Neural cell (in vitro differentiated cells): ENCODE measurements around the gene TMEM132C. TPM values are rescaled to one million over a fixed set of nuclear protein-coding genes. Genes with fewer than 3 reads are reported as not detected.

Experiments used
- H2AFZ ChIP-seq: fragments of 200-600, 300-800 bp; sonication (generic), shearing (Covaris generic); 2 replicates; pipeline ENCODE4 v1.6.0; 2014; ENCODE audit warnings: low read depth, mild to moderate bottlenecking, antibody characterized with exemption, low read length, moderate library complexity
- H3F3A ChIP-seq: fragments of 200-600 bp; shearing (Covaris generic); 2 replicates; pipeline ENCODE4 v1.6.1; 2016; ENCODE audit warnings: mild to moderate bottlenecking, moderate library complexity, mixed read lengths, antibody characterized with exemption, low read length; ENCODE audit not compliant: insufficient read depth, poor library complexity, severe bottlenecking
- H3K27ac ChIP-seq: fragments of 200-600, 300-800 bp; sonication (generic), shearing (Covaris generic); 2 replicates; pipeline ENCODE4 v1.5.1; 2014; ENCODE audit warnings: mild to moderate bottlenecking, low read length, moderate library complexity
- H3K27me3 ChIP-seq: fragments of 300-800, 200-600 bp; sonication (generic), shearing (Covaris generic); 2 replicates; pipeline ENCODE4 v1.6.0; 2014; ENCODE audit warnings: mild to moderate bottlenecking, low read depth, low read length, moderate library complexity; ENCODE audit not compliant: insufficient read depth
- H3K36me3 ChIP-seq: fragments of 300-800, 200-600 bp; sonication (generic), shearing (Covaris generic); 2 replicates; pipeline ENCODE4 v1.5.1; 2014; ENCODE audit warnings: mild to moderate bottlenecking, antibody characterized with exemption, low read length, moderate library complexity; ENCODE audit not compliant: insufficient read depth
- H3K4me2 ChIP-seq: fragments of 300-800, 200-600 bp; sonication (generic), shearing (Covaris generic); 2 replicates; pipeline ENCODE4 v1.6.0; 2014; ENCODE audit warnings: mild to moderate bottlenecking, low read length
- H3K4me3 ChIP-seq: fragments of 300-800, 200-600 bp; sonication (generic), shearing (Covaris generic); 2 replicates; pipeline ENCODE4 v1.5.1; 2014; ENCODE audit warnings: mild to moderate bottlenecking, low read length, moderate library complexity
- H3K79me2 ChIP-seq: fragments of 200-600 bp; shearing (Covaris generic); replicated peaks from 2 replicates; pipeline ENCODE4 v1.6.0; 2014; ENCODE audit warnings: mild to moderate bottlenecking, low read length, moderate library complexity; ENCODE audit not compliant: insufficient read depth
- H3K9ac ChIP-seq: fragments of 300-800, 200-600 bp; sonication (generic), shearing (Covaris generic); 2 replicates; pipeline ENCODE4 v1.6.1; 2016; ENCODE audit warnings: mild to moderate bottlenecking, low read length, mixed read lengths
- H3K9me2 ChIP-seq: fragments of 200-600 bp; shearing (Covaris generic); 2 replicates; pipeline ENCODE4 v1.6.1; 2016; ENCODE audit warnings: mild to moderate bottlenecking, low read length, mixed read lengths; ENCODE audit not compliant: insufficient read depth
- H3K9me3 ChIP-seq: fragments of 200-600, 300-800 bp; sonication (generic), shearing (Covaris generic); 2 replicates; pipeline ENCODE4 v1.6.1; 2016; ENCODE audit warnings: mild to moderate bottlenecking, mixed run types, low read length, moderate library complexity, mixed read lengths
- H4K20me1 ChIP-seq: fragments of 200-600 bp; shearing (Covaris generic); 2 replicates; pipeline ENCODE4 v1.6.1; 2016; ENCODE audit warnings: mild to moderate bottlenecking, mixed run types; ENCODE audit not compliant: insufficient read depth
- CTCF ChIP-seq: fragments of 450-650 bp; IDR thresholded peaks from 2 replicates; pipeline ENCODE4 v1.5.1; 2014; ENCODE audit warnings: antibody characterized with exemption, mild to moderate bottlenecking, moderate library complexity; ENCODE audit not compliant: poor library complexity, severe bottlenecking
- EP300 ChIP-seq: fragments of 450-650 bp; conservative IDR thresholded peaks from 2 replicates; pipeline ENCODE4 v1.6.1; 2014; ENCODE audit warnings: antibody characterized with exemption, mild to moderate bottlenecking, moderate library complexity; ENCODE audit not compliant: poor library complexity, severe bottlenecking
- EZH2 ChIP-seq: fragments of 200-600, 300-800 bp; shearing (Covaris generic), sonication (generic); IDR thresholded peaks from 2 replicates; pipeline ENCODE4 v1.6.1; 2014; ENCODE audit warnings: antibody characterized with exemption, low read length, borderline replicate concordance, mild to moderate bottlenecking; ENCODE audit not compliant: insufficient read depth, poor library complexity, severe bottlenecking
- MXI1 ChIP-seq: fragments of 450-650 bp; conservative IDR thresholded peaks from 2 replicates; pipeline ENCODE4 v1.6.1; 2014; ENCODE audit warnings: antibody characterized with exemption, mild to moderate bottlenecking; ENCODE audit not compliant: poor library complexity, severe bottlenecking
- POLR2AphosphoS5 ChIP-seq: IDR thresholded peaks from 2 replicates; pipeline ENCODE4 v1.6.1; 2012
- RAD21 ChIP-seq: fragments of 450-650 bp; conservative IDR thresholded peaks from 2 replicates; pipeline ENCODE4 v1.6.1; 2014; ENCODE audit warnings: antibody characterized with exemption, mild to moderate bottlenecking, moderate library complexity
- REST ChIP-seq: IDR thresholded peaks from 2 replicates; pipeline ENCODE4 v1.6.1; 2012; ENCODE audit warnings: borderline replicate concordance
- SMC3 ChIP-seq: fragments of 450-650 bp; conservative IDR thresholded peaks from 2 replicates; pipeline ENCODE4 v1.6.1; 2014; ENCODE audit warnings: antibody characterized with exemption, mild to moderate bottlenecking, moderate library complexity; ENCODE audit not compliant: poor library complexity
- TAF1 ChIP-seq: IDR thresholded peaks from 2 replicates; pipeline ENCODE4 v1.6.1; 2012; ENCODE audit warnings: low read depth
- polyA plus RNA-seq: library from polyadenylated mRNA; depleted of rRNA; stranded (reverse); fragments of >200 nt; gene quantifications from 2 replicates; pipeline ENCODE4 v1.2.3, GENCODE V29; 2014

The TMEM132C gene
- polyA plus RNA-seq, 1 donor from 2014 or later: 0.06 TPM

- H3K36me3 ChIP-seq: no peaks in the 10 kb centered on the region
- no peaks in the 10 kb centered on the region for H3K9me3 ChIP-seq
- H3K27ac ChIP-seq: no peak overlapping the region
- no peaks in the 10 kb centered on the region for H3K27me3 ChIP-seq
- no peak for TF ChIP-seq SMC3
- TF ChIP-seq RAD21: no peak
- no peak for TF ChIP-seq CTCF
- TF ChIP-seq POLR2AphosphoS5: no peak
- TF ChIP-seq REST: no peak
- no peak for TF ChIP-seq TAF1
- no peak for TF ChIP-seq EZH2
- TF ChIP-seq MXI1: no peak
- TF ChIP-seq EP300: no peak
- H4K20me1 ChIP-seq: no peaks in the 10 kb centered on the region
- H3K4me3 ChIP-seq: no peak overlapping the region
- H3K9me2 ChIP-seq: no peaks in the 10 kb centered on the region
- H3K79me2 ChIP-seq: no peaks in the 10 kb centered on the region
- no peak overlapping the region for H3K4me2 ChIP-seq
- H2AFZ ChIP-seq: no peak overlapping the region
- H3F3A ChIP-seq: no peaks in the 10 kb centered on the region
- H3K9ac ChIP-seq: no peak overlapping the region
Measured at GRCh38 chr12:128356547-128356946, 89.6 kb downstream of the TMEM132C start.

- H3K79me2 ChIP-seq: no peaks in the 10 kb centered on the region
- no peaks in the 10 kb centered on the region for H3K9me2 ChIP-seq
- no peaks in the 10 kb centered on the region for H4K20me1 ChIP-seq
- TF ChIP-seq TAF1: no peak
- no peak for TF ChIP-seq EZH2
- no peak for TF ChIP-seq CTCF
- no peak for TF ChIP-seq REST
- TF ChIP-seq SMC3: no peak
- TF ChIP-seq POLR2AphosphoS5: no peak
- TF ChIP-seq MXI1: no peak
- TF ChIP-seq EP300: no peak
- no peak for TF ChIP-seq RAD21
- H3F3A ChIP-seq: no peaks in the 10 kb centered on the region
- H2AFZ ChIP-seq: no peak overlapping the region
- no peak overlapping the region for H3K4me2 ChIP-seq
- no peak overlapping the region for H3K27ac ChIP-seq
- H3K9me3 ChIP-seq: no peaks in the 10 kb centered on the region
- no peak overlapping the region for H3K4me3 ChIP-seq
- H3K36me3 ChIP-seq: no peaks in the 10 kb centered on the region
- H3K9ac ChIP-seq: no peak overlapping the region
- H3K27me3 ChIP-seq: no peaks in the 10 kb centered on the region
Measured at GRCh38 chr12:128361400-128361995, 94.5 kb downstream of the TMEM132C start.
